SH-SY5Y (cell line): Measurements from ENCODE around the gene INHBC.

Source experiments
- GATA2 ChIP-seq: IDR thresholded peaks from 2 replicates; pipeline ENCODE4 v1.6.1; 2011; ENCODE audit warnings: mild to moderate bottlenecking, low read depth, low read length
- GATA3 ChIP-seq: IDR thresholded peaks from 2 replicates; pipeline ENCODE4 v1.6.1; 2011; ENCODE audit warnings: low read depth, mild to moderate bottlenecking, low read length, moderate library complexity

DNA sequence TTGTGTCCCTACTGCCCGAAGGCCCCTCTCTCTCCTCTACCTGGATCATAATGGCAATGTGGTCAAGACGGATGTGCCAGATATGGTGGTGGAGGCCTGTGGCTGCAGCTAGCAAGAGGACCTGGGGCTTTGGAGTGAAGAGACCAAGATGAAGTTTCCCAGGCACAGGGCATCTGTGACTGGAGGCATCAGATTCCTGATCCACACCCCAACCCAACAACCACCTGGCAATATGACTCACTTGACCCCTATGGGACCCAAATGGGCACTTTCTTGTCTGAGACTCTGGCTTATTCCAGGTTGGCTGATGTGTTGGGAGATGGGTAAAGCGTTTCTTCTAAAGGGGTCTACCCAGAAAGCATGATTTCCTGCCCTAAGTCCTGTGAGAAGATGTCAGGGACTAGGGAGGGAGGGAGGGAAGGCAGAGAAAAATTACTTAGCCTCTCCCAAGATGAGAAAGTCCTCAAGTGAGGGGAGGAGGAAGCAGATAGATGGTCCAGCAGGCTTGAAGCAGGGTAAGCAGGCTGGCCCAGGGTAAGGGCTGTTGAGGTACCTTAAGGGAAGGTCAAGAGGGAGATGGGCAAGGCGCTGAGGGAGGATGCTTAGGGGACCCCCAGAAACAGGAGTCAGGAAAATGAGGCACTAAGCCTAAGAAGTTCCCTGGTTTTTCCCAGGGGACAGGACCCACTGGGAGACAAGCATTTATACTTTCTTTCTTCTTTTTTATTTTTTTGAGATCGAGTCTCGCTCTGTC is 22.3 kb downstream of the INHBC start:
- TF ChIP-seq GATA2 (no peak), GATA3 (no peak)
